HG03025 (cell line): ENCODE data around the gene AJUBA.
"Not testable (repeated sequence)": the region's sequence is repeated elsewhere in the genome, so short reads cannot be mapped to it uniquely, and the experiment has no call there.

ENCODE experiments used
- ATAC-seq: cut with Tn5 transposase; IDR thresholded peaks from one replicate; pipeline ENCODE4 v1.9.1; 2021; ENCODE audit warnings: mild to moderate bottlenecking, moderate library complexity; ENCODE audit not compliant: unreplicated experiment, low FRiP score

Gene AJUBA

DNA sequence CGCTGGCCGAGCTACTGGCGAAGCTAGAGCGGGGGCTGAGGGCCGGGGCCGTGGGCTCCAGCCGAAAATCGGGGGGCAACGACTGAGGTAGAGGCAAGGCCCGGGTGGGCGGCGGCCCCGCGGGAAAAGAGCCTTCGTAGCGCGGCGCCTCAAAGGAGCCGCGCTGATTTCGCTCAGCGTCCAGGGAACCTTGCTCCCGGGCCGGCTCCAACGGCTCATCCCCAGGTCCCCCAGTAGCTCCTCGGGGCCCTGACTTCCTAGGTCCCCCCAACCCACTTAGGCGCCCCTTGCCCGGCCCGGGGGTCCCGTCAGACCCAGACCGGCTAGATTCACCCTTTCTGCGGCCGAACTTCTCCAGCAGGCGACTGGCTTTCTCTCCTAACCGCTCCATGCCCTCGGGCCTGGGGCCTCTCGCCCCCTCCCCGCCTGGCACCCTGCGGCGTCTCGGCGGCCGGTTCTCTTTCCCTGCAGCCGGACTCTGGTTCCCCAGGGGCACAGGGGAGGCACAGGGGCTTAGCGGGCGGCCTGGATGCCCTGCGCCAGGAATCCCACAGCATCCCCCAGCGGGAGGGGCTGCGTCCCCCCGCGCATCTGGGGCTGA, 375 bp downstream of the AJUBA start:
- ATAC-seq, result no peak

DNA sequence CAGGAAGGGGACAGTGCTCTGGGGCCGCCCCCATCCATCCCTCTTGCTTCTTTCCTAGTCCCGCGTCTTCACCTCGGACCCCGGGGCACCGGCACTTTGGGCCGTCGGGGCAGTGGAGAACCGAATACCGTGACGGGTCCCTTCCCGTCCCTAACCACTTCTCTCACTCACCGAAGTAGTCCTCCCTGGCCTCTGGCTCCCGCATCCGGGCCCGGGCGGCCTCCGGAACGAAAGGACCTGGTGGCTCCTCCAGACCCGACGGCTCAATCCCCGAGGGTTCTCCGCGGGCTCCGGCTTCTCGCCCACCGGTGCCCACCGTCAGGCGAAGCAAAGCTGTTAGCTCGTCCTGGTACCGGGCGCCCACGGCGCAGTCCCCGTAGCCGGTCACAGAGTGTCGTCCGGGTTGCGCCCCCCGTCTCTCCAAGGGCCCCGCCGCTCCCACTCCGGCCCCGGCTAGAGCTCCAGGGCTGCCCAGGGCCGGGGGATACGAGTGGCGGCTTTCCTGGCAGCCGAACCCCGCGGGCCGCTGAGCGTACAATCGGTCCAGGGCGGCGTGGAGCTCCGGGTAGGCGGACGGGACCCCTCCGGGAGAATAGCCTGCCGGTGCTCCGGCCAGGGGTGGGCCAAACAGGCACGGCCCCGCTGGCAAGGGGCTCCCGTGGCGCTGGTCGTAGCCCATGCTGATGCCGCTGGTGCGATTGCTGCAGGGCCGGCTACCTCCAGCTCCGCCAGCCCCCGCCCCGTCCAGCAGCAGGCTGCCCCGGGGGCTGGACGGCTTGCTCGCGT, 1.1 kb downstream of the AJUBA start:
- no peak for ATAC-seq

- ATAC-seq, result no peak
These were observed 1.7 kb downstream of the AJUBA start for GRCh38 chr14:22980672-22981089.

DNA sequence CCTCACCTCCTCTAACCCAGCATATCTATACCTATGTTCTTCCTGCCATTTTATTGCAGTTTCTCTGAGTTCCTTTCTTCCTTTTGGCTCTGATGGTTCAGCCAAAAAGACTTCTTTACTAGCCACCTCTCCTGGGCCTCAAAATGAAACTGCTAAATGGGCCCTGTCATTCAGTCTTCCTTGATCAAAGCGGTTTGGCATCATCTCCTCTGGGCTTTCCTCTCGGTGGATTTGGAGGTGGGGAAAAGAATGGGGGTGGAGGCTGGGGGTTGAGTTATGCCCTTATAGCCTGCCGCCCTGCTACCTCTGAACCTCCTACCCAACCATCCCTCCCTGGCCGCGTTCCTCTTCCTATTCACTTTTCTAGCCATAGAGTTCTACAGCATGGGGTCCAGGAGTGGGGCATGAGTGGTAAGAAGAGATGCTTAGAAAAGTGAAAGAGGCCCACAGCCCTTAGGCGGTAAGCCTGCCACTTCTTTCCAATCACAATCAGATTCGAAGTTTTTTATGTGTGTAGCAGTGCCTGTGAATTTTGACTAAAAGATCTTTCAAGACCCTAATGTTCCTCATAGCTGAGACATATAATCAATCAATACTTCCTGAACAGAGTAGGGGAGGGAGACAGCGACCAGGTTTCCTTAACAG, 2.5 kb downstream of the AJUBA start:
- ATAC-seq, result no peak

DNA sequence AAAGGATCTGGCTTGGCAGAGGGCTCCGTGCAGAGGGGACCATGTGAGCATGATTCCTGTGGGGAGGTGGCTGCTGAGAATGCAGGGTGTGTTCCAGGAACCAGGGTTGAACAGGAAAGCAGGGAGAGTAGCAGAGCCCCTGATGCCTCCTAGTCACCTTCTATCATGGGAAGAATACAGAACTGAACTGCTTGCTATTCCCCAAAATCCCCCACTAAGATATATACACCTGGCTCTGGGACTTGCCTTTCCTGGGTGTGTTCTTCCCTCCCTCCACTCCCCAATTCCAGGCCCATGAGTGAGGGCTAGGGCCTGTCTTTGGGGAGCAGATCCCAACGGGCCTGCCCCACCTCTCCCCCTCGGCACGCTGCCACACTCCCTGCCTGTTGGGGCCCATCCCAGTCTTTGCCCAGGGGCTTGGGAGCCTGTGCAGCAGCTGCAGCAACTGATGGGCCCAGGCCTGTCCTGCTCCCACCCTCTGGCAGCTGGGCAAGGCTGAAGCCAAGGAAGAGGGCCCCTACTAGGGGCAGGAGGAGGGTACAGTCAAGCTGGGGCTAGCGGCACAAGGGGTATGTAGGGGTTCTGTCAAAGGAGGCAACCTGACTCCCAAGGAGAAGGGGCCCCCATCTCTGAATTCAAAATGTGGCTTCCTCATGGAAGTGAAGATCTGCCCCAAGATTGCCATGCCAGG, 3.2 kb downstream of the AJUBA start:
- no peak for ATAC-seq

- ATAC-seq, result no peak
These were observed 3.9 kb downstream of the AJUBA start for GRCh38 chr14:22978487-22978837.

DNA sequence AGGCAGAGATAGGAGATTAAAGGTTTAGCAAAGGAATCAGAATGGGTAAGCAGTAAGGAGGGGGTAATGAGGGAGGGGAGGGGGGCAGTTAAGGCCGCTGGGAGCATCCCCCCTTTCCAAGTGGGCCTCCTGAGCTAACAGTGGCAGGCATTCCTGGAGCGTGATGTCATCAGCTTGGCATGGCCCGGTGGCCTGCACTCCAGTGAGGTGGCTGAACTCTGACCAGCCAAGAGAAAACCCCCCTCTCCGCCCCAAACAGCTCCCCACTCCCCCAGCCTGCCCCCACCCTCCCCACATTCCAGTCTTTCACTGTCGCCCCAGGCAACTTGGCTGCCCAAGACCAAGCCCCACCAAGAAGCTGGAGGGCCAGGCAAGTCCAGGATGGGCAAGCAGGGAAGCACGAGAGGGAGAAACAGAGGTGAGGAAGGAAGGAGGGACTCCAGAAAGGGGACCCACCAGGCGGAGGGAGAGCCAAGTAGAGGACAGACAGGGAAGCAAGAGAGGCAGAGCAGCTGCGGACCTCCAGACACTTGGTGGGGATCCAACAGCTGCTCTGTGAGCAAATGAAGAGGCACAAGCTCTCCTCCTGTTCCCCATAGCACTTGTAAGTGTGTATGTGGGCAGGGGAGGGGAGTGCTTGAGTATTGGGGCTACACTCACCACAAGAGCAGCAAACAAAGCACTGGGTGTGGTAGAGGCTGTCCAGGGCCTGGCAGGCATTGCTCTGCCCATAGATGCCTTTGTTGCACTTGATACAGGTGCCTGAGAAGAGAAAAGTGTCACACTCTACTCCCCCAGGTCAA, 4.5 kb downstream of the AJUBA start:
- ATAC-seq, result no peak

DNA sequence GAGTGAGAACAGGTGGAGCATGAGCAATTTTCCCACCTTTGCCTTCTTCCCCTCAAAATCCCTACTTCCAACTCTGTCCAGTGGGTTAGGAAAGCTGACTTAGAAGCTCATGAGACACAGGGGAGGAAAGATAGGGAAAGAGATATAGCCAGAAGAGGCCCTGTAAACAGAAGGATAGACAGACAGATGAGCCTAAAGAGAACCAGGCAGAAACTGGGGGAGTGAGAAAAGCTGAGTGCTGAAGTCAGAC, 5.0 kb downstream of the AJUBA start:
- no peak for ATAC-seq

DNA sequence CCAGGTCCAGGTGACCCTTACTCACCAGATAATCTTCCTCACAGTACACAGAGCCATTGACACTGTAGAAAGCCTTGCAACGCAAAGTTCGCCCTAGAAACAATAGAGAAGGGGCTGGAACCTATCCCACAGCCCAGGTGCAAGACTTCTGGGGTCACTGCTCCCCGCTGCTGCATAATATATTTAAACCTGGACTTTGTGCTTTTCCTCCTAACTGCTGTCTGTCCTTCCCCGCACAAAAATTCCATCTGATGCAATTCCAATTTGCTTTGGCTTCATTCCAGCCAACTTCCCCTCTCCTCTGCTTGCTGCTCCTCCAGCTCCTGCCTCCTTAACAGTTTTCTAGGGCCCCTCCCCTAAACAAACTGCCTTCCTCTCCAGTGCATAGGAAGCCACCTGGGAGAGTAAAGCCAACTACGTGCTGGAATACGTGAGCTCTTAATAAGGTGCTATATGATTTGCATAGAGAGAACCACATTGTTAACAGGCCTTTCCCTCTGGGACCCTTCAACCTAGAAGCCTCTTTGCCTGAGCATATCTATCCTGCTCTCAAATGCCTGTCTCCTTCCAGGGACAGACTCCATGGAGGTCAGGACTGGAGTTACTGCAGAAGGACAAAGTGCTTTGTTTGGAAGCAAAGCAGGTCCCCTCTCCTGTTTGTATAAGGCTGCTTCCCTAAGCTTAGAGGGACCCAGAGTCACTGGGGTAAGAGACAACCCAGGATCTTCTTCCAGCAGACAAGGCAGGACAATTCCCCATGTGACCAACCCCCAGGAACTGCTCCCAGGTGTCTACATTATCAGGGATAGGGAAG, 5.5 kb downstream of the AJUBA start:
- no peak for ATAC-seq

DNA sequence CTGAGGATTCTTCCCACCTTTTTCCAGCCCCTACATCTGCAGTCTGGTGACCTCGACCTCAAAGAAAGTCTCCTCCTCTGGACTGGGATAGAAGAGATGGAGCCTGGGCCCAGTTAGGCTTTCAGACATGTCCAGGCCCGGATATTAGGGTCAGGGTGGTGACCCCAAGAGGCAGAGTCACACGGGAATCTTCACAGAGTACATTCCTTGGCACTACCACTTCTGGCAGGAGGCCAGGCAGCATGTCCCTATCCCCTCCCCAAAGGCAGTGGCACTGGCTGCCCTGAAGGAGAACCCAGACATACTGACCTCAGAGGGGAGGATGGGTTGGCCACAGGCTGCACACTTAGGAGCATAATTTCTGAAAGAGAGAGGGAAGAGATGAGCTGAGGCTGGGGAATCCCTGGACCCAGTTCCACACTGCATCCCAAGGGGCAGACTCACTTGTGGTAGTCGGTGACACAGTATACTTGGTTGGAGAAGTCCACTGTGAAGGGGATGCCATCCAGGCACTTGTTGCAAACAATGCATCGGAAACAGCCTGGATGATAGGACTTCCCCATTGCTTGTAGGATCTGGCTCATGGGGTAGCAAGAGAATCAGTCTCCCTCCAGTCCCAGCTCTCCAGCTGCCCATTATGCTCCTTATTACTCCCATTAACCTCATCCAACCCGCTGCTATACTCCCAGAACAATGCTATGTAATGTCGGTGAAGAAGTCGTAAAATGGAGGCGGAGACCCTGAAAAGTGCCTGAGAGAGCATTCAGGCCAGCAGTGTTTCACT, 7.6 kb downstream of the AJUBA start:
- ATAC-seq, result no peak

- no peak for ATAC-seq
These were observed 8.9 kb downstream of the AJUBA start for GRCh38 chr14:22973217-22974032.

DNA sequence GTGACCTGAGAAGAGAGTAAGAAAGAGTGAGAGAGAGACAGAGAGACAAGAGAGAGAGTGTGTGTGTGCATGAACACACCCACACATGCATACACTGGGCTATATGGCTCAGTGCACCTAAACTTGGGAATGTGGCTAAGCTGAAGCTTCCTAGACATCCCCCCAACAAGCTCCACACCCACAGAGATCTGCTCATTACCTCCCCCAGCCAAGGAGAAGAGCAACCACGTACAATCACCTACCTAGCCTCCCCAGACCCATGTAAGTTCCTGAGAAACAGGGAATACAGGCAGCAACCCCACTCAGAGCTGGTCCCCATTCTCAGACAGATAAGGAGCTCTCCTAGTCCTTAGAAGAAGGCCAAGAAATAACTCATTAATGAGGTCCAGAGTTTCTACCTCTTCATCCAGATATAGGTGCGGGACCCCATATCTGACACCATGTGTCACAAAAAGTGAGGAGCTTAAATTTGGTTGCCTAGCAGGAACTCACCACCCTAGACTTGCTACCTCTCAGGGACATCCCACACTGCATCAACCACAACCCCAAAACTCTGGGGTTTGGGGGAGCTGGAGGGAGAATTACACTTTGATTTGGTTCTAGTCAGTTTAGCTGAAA, 9.9 kb downstream of the AJUBA start:
- no peak for ATAC-seq

DNA sequence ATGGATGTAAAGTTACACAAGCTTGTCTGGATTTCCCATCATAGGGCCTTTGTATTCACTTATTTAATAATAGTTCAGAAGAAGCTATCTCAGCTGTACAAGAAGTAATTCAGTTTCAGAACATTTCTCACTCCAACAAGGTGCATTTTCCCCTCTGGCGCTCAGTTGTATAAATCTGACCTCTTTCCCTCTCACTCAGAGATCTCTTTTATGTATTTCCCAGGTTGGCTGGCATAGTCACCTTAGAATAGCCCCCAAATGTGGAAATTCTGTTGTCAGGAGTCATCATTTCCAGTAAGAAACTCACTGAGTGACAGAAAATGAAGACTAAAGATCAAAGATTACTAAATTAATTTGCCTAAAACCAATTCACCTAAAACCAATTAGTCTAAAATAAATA, 11.2 kb downstream of the AJUBA start:
- ATAC-seq, result no peak

GRCh38 chr14:22966783-22967269, 15.5 kb downstream of the AJUBA start:
- no peak for ATAC-seq

DNA sequence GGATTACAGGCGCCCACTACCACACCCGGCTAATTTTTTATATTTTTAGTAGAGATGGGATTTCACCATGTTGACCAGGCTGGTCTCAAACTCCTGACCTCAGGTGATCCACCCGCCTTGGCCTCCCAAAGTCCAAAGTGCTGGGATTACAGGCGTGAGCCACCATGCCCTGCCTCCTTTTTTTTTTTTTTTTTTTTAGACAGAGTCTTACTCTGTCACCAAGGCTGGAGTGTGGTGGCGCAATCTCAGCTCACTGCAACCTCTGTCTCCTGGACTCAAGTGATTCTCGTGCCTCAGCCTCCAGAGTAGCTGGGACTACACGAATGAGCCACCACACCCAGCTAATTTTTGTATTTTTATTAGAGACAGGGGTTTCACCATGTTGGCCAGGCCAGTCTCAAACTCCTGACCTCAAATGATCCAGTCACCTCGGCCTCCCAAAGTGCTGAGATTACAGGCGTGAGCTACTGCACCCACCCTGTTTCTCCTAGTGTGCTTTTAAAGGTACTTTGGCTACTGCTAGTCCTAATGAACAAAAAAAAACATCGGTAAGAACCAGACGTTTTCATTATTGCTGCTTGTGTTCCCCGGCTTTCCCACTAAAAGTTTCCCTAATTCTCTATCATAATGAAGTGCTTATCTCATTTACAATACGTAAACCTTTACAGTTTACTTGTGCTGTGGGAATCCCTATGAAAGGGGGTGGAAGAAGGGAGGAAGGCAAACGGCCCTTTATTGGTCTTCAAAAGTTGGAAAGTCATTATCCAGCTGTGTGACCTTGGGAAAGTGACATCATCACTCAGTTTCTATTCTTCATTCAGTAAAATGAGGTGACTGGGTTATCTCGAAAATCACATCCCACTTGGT, 16.2 kb downstream of the AJUBA start:
- ATAC-seq, result not testable (repeated sequence)

DNA sequence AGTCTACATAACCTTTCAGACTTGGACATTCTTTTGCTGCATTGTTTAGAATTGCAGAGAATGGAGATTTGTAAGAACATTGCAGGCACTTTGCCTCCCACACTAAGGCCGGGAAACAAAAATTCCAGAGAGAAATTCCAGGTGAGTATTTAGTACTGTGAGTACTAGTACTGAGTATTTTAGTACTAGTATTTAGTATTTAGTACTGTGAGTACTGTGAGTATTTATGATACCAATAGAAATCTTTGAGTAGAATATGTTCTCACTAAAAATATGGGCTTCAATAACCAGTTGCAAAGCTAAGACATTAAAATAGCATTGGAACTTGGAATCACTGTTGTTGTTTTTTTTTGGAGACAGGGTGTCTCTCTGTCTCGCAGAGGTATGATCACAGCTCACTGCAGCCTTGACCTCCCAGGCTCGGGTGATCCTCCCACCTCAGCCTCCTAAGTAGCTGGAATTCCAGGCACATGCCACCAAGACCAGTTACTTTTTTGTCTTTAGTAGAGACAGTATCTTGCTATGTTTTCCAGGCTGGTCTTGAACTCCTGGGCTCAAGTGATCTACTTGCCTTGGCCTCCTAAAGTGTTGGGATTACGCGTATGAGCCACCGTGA, 20.2 kb downstream of the AJUBA start:
- no peak for ATAC-seq
